GM19438 (cell line): Measurements from ENCODE around the gene KCTD19.

ENCODE experiments used
- ATAC-seq: cut with Tn5 transposase; IDR thresholded peaks from one replicate; pipeline ENCODE4 v1.9.1; 2021; ENCODE audit warnings: low read depth; ENCODE audit not compliant: unreplicated experiment

Gene KCTD19

DNA sequence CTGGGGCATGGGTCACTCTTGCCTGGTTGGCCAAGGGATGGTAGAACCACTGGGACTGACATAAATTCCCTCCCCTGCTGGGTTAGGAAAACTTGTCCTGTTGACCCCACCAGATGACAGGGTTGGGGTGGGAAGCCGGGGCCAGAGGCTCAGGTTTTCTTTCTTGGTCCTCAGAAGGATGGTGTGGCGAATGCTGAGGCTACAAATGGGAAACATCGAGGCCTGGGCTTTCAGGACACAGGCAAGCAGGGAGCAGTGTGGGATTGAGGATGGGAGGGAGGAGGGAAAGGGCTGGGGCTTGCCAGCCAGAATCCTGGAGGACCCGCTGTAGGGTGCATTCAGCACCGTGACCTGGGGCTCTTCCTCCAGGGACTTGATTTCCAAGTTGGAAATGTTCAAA, 61.7 kb downstream of the KCTD19 start:
- no peak for ATAC-seq

DNA sequence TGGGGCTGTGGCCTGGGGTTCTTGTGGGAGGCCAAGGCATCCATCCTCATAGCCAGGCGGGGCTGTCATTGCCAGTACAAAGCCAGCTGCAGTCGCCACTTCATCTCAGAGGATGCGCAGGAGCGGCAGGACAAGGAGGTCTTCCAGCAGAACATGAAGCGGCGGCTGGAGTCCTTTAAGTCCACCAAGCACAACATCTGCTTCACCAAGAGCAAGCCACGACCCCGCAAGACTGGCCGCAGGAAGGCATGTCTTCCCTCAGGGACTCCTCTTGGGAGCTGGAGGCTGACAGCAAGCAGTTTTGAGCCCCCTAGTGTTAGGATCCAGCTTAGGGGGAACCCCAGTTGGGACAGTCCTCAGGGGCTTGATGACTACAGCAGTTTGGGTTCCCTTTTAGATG, 62.3 kb downstream of the KCTD19 start:
- ATAC-seq: no peak

DNA sequence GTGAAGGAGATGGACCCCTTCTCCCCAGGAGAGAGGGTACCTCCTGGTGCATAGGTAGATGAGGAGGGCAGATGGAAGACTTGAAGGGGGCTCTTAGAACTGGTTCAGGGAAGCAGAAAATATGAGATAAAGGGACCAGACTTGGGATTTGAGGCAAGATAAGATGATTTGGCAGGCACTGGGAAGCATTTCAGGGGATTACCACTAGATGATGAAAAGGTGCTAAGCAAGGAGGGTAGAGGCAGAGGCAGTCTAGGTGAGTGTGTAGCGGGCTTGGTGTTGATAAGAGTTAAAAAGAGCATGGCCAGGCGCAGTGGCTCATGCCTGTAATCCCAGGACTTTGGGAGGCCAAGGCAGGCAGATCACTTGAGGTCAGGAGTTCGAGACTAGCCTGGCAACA, 63.3 kb downstream of the KCTD19 start:
- ATAC-seq: no peak

DNA sequence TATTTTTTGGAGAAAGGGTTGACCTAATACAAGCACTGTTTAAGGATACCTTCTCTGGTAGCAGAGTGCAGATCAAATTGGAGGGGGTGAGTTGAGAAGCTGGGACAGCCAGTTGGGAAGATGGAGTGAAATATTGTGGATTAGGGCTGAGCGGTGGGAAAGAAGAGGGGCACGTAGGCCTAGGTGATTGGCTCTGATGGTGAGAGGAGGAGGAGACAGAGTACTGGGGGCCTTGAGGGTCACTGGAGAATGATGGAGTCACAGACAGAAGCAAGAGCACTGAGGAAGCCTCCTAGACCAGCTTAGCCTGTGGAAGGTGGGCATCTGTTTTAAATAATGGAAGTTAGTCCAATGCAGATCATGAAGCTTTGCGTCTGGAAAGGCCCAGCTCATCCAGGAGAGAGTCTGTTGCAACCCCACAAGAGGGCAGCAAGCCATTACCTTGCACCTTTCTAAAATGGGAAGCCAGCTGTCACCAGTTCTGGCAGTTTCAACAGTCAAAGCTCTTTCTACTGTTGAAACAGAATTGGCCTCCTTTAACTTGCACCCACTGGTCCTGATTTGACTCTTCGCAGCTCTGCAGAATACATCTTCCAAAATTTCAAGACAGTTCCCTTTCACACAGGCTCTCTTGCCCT, 66.0 kb downstream of the KCTD19 start:
- no peak for ATAC-seq

DNA sequence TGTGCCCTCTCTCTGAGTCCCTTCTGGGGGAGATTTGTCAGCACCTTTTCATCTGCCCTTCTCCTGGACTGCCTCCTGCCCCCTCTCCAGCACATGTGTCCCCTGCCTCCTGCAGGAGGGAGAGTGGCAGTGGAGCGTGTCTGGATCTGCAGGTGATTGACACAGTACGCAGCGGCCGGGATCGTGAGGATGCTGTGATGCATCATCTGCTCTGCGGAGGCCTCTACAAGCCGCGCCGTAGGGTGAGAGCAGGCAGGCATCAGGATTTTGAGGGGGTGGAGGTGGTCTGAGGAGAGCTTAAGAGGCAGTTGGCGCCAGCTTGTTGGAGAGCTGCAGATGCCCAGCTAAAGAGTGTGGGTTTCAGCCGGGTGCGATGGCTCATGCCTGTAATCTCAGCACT, 66.8 kb downstream of the KCTD19 start:
- ATAC-seq: no peak

DNA sequence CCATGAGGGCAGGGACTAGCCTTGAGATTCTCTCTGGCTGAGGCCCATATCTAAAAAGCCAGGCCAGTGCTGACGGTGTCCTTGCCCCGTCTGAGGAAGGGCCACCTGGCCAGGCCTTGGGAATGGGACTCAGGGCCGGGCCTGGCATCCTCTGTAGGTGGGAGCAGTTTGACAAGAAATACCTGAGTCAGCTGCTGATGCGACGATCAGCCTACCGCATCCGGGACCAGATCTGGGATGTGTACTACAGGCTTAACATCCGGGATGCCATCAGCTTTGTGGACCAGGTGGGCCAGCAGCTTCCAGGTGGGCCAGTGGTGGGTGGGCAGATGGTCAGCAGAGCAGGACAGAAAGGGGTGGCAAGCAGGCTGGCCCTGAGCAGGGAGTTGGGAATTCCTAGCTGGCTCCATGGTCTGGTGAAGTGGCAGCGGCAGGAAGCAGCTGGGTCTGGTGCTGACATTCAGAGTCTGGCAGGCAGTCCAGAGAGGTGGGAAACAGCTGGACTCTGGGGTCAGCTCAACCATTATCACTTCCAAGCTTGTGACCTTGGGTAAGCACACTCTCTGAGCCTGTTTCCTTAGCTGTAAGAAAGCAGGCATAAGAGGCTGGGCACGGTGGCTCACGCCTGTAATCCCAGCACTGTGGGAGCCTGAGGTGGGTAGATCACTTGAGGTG, 68.2 kb downstream of the KCTD19 start:
- ATAC-seq: no peak

DNA sequence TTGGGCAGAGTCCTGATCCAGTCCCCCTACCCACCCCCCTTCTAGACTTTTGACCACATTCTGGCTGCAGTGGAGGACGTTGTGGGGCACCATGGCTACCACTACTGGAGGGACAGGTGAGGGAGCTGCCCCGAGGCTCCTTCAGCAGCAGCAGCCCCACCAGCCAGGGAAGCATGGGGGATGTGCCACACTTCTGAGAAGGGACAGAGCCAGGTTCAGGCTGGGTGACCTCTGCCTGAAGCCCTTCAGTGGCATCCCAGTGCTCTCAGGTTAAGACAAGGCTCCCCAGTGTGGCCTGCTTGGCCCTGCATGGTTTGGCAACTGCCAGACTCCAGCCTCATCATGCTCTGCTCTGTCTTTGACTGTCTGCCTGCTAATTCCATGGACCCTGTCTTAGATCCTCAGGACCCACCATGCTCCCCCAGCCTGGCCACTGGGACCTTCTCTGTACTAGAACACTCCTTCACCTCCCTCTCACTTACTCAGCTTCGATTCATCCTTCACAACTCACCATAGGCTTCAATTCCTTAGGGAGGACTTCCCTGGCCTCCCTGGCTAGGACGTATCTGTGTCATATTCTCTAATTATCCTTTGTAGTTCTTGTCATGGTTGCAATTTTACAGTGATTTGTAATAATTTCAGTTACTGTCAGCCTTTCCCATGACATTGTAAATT, 68.9 kb downstream of the KCTD19 start:
- no peak for ATAC-seq

DNA sequence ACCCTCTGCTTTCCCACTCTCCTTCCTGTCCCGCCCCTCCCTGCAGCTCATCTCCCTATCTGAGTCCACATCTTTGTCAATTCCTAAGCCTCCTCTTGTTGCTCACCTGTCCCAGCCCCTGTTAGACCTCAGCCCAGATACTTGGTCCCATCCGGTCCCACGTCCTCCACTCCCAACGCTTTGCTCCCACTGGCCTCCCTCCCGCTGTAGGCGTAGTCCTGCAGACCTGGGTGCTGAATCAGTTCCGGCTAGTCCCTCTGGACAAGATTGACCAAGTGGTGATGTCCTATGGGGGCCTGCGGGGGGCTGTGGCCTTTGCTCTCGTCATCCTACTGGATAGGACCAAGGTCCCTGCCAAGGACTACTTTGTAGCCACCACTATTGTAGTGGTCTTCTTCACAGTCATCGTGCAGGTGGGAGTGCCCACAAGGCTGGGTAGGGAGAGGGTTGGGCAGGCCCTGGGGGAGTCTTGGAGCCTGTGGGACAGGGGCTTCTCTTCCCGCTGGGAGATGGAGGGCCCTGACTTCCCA, 69.8 kb downstream of the KCTD19 start:
- no peak for ATAC-seq

DNA sequence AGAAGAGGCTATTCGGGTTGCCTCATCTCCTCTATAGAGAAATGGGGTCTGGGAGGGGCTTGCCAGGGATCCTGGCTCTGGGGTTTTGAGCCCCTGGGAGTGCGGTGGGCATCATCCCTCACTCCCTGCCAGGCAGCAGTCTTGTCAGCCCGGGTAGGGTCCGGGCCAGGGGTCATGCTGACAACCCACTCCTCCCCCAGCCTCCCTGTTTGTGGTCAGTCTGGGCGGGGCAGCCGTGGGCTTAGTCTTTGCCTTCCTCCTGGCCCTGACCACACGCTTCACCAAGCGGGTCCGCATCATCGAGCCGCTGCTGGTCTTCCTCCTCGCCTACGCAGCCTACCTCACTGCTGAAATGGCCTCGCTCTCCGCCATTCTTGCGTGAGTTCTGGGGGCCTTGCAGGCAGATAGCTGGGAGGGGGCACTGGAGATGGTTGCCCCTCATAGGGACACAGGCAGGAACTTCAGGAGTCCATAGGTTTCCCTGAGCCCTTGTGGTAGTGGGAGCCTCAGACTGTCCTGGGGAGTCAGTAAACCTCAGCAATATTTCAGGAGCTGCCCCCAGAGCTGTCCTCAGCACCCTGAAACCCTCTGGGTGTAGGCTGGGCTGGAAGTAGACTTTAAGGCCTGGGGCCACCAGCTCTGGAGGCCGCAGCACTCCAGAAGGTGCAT, 70.9 kb downstream of the KCTD19 start:
- no peak for ATAC-seq

DNA sequence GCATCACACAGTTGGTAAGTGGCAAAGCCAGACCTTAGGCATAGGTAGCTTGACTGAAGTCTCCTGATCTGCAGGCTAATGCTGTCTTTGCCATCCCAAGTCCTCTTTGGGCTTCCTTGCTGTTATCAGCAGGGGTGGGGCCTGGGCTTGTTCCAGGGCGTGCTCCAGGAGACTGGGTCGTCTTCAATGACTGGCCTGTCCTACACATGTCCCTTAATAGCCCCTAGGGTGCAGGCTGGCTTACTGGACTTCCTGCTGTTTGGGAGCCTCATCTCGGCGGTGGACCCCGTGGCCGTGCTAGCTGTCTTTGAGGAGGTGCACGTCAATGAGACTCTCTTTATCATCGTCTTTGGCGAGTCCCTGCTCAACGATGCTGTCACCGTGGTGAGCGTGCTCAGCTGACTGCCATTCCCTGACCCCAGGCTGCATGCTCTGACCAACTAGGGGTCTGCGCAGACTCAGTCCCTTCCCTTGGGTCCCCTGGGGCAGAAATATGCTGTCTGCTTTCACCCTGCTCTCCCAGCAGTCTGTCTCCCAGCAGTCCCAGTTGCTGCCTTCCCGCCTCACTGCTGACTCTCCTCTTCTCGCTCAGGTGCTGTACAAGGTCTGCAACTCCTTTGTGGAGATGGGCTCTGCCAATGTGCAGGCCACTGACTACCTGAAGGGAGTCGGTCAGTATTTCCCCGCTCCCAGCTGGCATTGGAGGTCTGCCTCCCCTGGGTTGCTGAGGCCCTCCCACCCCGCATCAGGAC, 71.6 kb downstream of the KCTD19 start:
- no peak for ATAC-seq

DNA sequence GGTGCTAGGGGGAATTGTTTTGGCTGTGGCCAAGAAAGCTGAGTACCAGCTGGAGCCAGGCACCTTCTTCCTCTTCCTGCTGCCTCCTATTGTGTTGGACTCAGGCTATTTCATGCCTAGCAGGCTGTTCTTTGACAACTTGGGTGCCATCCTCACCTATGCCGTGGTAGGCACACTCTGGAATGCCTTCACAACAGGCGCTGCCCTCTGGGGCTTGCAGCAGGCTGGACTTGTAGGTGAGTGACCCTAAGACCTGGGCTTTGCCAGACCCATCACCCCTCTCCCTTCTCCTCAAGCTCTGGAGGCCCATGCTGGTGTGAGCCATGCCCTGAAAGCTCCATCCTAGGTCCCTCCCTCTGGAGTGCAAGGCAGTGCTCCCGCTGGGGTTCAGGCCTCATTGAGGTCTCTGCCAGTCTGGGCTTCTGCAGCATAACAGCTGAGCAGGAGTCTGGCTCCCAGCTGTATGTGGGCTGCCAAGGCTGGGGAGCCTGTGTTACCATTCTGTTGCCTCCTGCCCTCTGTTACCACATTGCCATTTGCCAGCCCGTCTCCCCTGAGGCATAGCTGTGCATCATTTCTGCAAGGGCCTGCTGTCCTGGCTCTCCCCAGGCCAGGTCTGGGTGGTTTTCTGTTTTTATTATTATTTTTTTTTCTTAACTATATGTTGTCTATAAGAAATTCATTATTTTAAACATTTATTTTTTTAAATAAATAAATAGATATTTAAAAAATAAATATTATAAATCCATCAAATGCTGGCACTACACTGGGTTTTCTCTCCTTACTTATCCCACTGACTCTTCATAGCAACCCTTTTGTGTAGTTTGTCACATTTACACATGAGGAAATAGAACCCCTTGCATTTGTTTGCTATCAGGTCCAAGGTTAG, 73.7 kb downstream of the KCTD19 start:
- ATAC-seq: no peak

DNA sequence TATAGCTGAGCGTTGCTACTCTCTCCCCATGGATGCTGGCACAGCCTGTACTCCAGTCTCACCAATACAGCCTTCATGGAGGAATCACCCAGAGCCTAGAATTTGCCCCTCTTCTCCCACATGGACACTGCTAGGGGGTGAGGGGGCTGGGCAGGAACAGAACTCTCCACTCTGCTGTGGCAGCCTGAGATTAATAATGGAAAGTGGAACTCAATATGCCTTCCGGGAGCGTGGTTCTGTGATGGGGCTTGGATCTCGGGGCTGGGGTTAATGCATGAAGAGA, 76.6 kb downstream of the KCTD19 start:
- no peak for ATAC-seq

DNA sequence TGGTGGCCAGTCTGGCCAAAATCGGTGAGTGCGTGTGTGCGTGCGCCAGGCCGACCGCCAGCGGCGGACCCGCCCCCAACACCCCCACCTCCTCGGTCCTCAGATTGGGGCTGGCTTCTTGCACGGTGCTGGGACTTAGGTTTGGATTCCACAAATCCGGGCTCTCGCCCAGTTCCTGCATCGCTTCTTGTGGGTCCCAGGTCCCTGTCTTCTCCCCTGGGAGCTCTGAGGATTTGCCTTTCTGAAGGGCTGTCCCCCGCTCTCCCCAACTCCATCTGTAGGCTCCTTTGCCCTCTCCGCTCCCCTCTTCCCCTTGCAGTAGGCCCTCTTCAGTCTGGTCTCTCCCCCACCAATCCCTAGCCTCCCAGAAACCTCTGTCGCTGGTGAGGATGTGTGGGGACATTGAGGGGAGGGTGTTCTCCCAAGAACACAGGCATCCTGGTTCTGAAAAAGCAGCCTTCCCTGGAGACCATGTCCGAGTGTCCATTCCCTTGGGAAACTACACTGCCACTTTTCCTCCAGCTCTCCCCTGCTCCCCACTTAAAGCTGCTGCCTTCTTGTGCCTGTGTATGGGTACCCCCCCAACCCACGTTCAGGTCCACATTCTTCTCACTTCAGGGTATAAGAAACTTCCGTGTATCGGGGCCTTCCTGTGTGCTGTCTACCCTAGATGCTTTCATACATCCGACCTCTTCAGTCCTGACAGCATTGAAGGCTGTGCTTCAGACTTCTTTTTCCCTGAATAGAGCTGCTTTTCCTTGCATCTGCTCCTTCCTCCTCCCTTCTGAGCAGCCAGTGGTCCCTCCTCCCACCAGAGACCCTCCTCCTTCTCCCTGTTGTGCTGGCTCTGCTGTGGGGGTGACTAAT, 77.1 kb downstream of the KCTD19 start:
- ATAC-seq: no peak

DNA sequence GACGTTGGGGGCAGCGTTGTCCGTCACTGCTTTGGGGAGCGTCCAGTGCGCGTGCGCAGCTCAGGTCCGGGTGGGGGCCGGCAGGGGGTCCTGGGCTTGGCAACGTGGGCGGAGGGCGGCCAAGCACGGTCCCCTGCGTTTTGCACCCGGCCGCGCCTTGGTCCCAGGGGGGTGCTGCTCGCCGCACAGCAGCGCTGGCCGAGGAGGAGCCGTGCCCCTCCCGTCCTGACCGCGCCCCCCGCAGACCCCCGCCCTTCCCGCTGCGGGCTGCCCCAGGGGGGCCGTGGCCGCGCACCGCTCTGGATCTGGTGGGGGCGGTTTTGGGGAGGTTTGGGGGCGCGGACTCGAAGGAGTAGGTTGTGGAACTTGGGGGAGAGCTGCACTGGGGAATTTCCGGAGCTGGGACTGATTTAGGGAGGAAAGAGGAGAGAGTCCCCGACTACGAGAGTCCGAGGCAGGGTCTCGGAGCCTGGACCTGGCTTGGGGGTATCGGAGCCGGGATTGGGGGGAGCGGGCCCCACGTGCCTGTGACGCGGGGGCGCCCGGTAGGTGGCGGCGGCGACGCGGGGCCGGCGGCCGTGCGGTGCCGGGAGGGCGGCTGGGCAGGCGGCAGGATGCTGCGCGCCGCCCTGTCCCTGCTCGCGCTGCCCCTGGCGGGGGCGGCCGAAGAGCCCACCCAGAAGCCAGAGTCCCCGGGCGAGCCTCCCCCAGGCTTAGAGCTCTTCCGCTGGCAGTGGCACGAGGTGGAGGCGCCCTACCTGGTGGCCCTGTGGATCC, 78.0 kb downstream of the KCTD19 start, which contains the start of gene SLC9A5:
SLC9A5 (plus strand) TSS at position 579 of the 777 bp plus-strand sequence; CDS start at position 615, 36 bp downstream.
- ATAC-seq: no peak

DNA sequence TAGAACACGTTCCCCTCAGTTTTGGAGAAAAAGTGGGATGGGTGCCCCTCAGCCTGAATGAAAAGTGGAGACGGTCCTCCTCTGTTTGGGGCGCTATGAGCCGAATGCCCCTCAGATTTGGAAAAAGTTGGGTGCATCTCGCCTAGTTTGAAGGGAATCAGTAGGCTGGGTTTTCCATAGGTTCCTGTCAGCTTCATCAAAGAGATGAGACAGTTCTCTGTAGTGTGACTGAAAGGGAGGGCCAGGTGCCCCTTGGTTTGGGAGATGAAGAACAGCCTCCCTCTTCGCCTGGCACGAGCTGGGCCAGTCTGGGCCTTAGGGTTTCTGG, 78.5 kb downstream of the KCTD19 start:
- ATAC-seq: no peak

DNA sequence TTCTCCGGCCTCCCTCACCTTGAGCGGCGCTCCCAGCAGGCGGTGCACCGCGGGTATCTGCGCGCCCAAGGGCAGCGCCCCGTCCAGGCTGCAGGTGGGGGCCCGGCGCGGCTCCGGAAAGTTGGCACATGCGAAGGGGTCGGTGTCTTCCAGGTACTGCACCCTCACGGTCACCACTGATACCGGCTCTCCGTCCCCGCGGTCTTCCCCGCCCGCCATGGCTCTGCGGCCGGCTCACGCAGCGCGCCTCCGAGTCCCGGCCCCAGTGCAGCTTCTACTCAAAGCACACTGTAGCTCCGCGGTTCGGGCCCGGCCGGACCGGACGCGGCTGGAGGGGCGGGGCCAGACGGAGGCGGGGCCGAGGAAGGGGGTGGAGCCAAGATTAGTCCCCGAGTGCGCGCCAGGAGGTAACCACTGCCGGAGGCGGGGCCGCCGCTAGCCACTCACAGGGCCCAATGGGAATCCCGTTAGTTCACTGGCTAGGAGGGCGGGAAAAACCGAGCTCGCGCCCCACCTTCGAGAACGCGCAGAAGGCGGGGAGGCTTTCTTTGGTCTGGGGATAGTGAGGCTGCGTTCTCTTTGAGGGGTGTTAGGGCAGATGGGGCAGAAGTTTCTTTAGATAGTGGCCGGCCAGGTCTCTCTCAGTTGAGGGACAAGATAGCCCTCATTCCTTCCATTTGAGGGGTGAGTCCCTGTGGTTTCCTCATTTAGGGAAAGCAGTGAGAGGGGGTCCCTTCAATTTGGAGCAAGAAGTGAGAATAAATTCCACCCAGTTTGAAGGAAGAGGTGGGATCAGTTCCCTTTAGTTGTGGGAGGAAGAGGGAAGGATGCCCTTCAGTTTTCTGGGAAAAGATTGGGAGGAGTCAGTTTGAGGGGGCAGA, 79.1 kb downstream of the KCTD19 start, which contains the start of gene FHOD1:
FHOD1 (minus strand) TSS at position 290 of the 881 bp plus-strand sequence; CDS start at position 219, 71 bp downstream.
- ATAC-seq: peak; percentile 43

DNA sequence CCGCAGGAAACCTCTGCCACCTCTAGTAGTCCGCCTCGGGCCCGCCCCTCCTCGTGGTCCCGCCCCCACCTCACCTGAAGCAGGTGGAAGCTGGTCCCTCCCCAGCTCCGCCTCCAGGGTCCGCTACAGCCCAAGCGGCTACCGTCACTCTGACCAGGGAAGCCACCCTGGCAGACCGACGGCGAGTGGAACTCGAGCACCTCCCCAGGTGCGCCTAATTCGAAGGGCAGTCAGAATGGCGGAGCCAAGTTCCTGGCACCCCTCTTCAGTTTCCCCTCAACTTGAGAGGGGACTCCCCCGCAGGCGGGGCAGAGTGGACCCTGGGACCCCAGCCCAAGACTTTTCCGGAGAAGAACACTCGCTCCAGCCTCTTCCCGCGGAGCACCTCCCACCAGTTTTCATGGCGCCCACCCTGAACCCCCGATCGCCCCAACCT, 79.8 kb downstream of the KCTD19 start:
- ATAC-seq: peak; percentile 9
